Right cardiac atrium (tissue), 5 donors: Measurements from ENCODE around the gene P4HA1. TPM values are rescaled to one million over a fixed set of nuclear protein-coding genes. Genes with fewer than 3 reads are reported as not detected.
A peak's percentile ranks its signal among the peaks of the same experiment; 100 is the strongest.
"Not testable (repeated sequence)": the region's sequence is repeated elsewhere in the genome, so short reads cannot be mapped to it uniquely, and the experiment has no call there.

Source experiments
- ATAC-seq, 2 donors: fragments of 200-7000 bp; cut with Tn5 transposase; one replicate each; pipeline versions ENCODE4 v1.8.0 to v1.9.1; 2020; ENCODE audit warnings: moderate library complexity in 2 of 2, mild to moderate bottlenecking in 1 of 2
- DNase-seq, 3 donors: peaks; one replicate each; pipeline ENCODE4 v3.0.0-alpha.2; 2020
- H3K27ac ChIP-seq: one replicate; pipeline ENCODE4 v1.5.1; 2013; ENCODE audit warnings: mild to moderate bottlenecking, low read length, control low read depth, moderate library complexity
- H3K27me3 ChIP-seq: one replicate; pipeline ENCODE4 v1.6.1; 2013; ENCODE audit not compliant: control insufficient read depth, insufficient read depth
- H3K4me1 ChIP-seq: one replicate; pipeline ENCODE4 v1.6.1; 2013; ENCODE audit warnings: low read length; ENCODE audit not compliant: control insufficient read depth, insufficient read depth
- H3K4me3 ChIP-seq: one replicate; pipeline ENCODE4 v1.5.1; 2013; ENCODE audit warnings: low read length, control low read depth
- H3K9me3 ChIP-seq: one replicate; pipeline ENCODE4 v1.6.1; 2013; ENCODE audit warnings: low read length; ENCODE audit not compliant: control insufficient read depth
- WGBS: extraction: QIAGEN DNeasy Blood & Tissue Kit; methylation state at CpG from one replicate; pipeline ENCODE4 v1.1.7; 2013; 5-methylcytosine and 5-hydroxymethylcytosine counted together
- intact Hi-C, 4 donors: fragments of 100-400 bp; cut with DNase I; formaldehyde crosslinking; loops; one replicate each; pipeline versions ENCODE4 v1.11.0 to v1.14.0; 2022 to 2023
- polyA plus RNA-seq: library from polyadenylated mRNA; stranded (reverse); fragments of 200-250 nt; gene quantifications from one replicate; pipeline ENCODE4 v1.2.3, GENCODE V29; 2013
- total RNA-seq, 4 donors: library from RNA; stranded (reverse); fragmentation: NEBNext Ultra II Directional; extraction: Animal tissue kit (Norgen Biotek cat#: 25700); gene quantifications; one replicate each; pipeline ENCODE4 v1.2.1, GENCODE V29; 2021
- donor health status: healthy with polysubstance abuse.
- donor health status: DM: no; HTN: yes; CAD: no.
- donor health status: DM: no; HTN: no; CAD: no.
- donor health status: DM: no; HTN: yes; CAD: no; lungs with severe emphysema.
- donor health status: DM: yes; HTN: yes; CAD: no.

The P4HA1 gene
- total and polyA plus RNA-seq, 5 donors, result 21.8 to 55.8 (median 43.5) TPM

DNA sequence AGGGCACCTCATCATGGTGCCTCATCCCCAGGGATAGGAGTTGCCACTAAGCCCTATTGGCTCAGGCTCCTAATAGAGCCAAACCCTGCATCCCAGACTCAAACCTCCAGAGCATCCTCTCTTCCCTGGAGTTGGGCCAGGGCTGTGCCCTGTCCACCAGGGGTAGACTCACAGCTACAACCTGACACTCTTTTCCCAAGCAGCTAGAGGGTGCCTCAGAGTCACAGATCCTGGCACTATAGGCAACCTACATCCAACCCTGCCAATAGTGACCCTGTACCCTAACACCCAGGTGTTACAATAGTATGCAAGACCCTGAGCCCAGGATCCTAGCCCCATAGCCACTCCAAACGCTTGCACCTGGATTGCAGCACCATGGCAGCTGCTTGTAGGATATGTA, 78.0 kb downstream of the P4HA1 start:
- no peak for DNase-seq
- no peak overlapping the region for H3K4me3 ChIP-seq
- H3K4me1 ChIP-seq, result peaks cover 12% of the 10 kb centered on the region
- H3K9me3 ChIP-seq, result no peaks in the 10 kb centered on the region
- 98% methylated on average over 1 of the region's 1 CpG for WGBS
- H3K27me3 ChIP-seq, result no peaks in the 10 kb centered on the region
- H3K27ac ChIP-seq, result peak overlapping the region; percentile 28
- ATAC-seq, result peak; percentile 29 to 40
- intact Hi-C loops, result no loop called here

DNA sequence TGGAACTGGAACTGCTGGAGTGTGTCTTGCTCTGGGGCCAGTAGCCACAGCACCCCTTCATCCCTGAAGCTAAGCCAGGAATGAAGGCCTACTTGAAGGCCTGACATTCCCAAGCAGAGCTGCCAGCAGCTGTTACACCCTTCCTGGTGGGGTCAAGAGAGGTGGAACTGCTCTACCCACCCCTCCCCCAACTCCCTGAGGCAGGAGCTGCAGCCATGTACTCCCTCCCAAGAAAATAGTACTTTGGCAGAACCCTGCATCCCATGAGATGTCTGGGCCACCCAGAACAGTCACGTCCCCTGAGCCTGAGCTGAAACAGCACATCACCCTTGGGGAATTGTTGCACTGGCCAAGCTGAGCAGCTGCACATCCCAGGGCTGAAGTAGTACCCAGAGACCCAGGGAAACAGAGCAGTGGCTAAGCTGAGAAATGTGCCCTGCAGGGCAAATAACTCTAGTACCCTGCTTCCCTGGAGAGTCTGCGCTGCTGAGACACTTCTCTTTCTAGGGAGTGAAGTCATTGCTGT, 78.6 kb downstream of the P4HA1 start:
- 69% methylated on average over 2 of the region's 2 CpGs for WGBS
- intact Hi-C loops, result no loop called here
- peak; percentile 79 to 85 for ATAC-seq
- peaks cover 12% of the 10 kb centered on the region for H3K4me1 ChIP-seq
- H3K4me3 ChIP-seq, result no peak overlapping the region
- no peak overlapping the region for H3K27ac ChIP-seq
- DNase-seq, result peak; percentile 29 to 68 (median 63)
- no peaks in the 10 kb centered on the region for H3K9me3 ChIP-seq
- no peaks in the 10 kb centered on the region for H3K27me3 ChIP-seq

DNA sequence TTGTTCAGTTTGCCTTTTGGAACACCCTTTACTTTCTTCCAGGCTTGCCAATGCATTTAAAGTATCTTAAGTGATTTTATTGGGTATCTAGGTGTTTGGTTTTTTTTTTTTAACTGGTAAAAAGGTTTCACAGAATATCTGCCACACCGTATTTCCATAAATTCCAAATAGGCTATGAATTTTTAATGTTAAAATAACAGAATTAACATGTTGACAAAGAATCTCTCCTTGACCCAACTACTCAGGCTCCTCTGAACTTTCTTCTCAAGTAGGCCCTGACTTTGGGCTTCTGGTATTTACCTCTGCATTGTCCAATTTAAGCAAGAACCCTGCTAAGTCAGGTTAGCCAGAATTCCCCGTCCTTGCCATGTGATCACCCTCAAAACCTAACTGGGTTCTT, 80.9 kb downstream of the P4HA1 start:
- intact Hi-C loops, result no loop called here
- peaks cover 12% of the 10 kb centered on the region for H3K4me1 ChIP-seq
- no peak for ATAC-seq
- 94% methylated on average over 2 of the region's 2 CpGs for WGBS
- DNase-seq, result no peak
- H3K27ac ChIP-seq, result no peak overlapping the region
- H3K27me3 ChIP-seq, result no peaks in the 10 kb centered on the region
- H3K4me3 ChIP-seq, result no peak overlapping the region
- H3K9me3 ChIP-seq, result no peaks in the 10 kb centered on the region

DNA sequence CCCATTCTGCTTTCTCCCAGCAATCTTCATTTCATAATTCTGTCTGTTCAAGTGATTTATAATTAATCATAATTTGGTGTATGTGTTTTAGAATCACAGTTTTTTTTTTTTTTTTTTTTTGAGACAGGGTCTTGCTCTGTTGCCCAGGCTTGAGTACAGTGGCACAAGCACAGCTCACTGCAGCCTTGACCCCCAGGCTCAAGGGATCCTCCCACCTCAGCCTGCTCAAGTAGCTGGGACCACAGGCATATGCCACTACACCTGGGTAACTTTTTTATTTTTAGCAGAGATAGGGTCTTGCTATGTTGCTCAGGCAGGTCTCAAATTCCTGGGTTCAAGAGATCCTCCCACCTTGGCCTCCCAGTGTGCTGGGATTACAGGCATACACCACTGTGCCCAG, 92.8 kb downstream of the P4HA1 start:
- no peaks in the 10 kb centered on the region for H3K9me3 ChIP-seq
- no peaks in the 10 kb centered on the region for H3K4me1 ChIP-seq
- H3K4me3 ChIP-seq, result no peak overlapping the region
- H3K27ac ChIP-seq, result no peak overlapping the region
- DNase-seq, result no peak
- no peaks in the 10 kb centered on the region for H3K27me3 ChIP-seq
- intact Hi-C loops, result no loop called here
- no peak for ATAC-seq

- Histone ChIP-seq H3K27ac (no peak overlapping the region), H3K4me1 (no peaks in the 10 kb centered on the region), H3K27me3 (no peaks in the 10 kb centered on the region), H3K9me3 (no peaks in the 10 kb centered on the region), H3K4me3 (no peak overlapping the region)
- WGBS, result 96% methylated on average over 3 of the region's 3 CpGs
- no peak for DNase-seq
- no peak for ATAC-seq
- intact Hi-C loops, result no loop called here
These were observed 95.7 kb downstream of the P4HA1 start for GRCh38 chr10:73000973-73001372.

DNA sequence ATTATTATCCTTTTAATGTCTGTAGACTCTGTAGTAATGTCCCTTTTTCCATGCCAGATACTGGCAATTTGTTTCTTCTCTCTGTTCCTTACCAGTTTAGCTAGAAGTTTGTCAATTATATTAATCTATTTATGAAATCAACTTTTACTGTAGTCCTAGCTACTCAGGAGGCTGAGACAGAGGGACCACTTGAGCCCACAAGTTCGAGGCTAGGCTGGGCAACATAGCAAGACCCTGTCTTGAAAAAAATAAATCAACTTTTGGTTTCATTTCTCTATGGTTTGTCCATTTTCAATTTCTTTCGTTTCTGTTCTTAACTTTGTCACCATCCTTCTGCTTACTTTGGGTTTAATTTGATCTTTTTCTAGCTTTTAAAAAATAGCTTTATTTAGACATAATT, 99.6 kb downstream of the P4HA1 start:
- no peaks in the 10 kb centered on the region for H3K27me3 ChIP-seq
- ATAC-seq (no peak), DNase-seq (no peak)
- H3K27ac ChIP-seq, result no peak overlapping the region
- H3K4me3 ChIP-seq, result no peak overlapping the region
- WGBS, result 96% methylated on average over 2 of the region's 2 CpGs
- H3K4me1 ChIP-seq, result no peaks in the 10 kb centered on the region
- H3K9me3 ChIP-seq, result no peaks in the 10 kb centered on the region
- intact Hi-C loops, result no loop called here

DNA sequence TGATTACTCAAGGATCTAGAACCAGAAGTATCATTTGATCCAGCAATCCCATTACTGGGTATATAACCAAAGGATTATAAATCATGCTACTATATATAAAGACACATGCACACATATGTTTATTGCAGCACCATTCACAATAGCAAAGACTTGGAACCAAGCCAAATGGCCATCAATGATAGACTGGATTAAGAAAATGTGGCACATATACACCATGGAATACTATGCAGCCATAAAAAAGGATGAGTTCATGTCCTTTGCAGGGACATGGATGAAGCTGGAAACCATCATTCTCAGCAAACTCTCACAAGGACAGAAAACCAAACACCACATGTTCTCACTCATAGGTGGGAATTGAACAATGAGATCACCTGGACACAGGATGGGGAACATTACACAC, 101.2 kb downstream of the P4HA1 start:
- ATAC-seq, H3K27ac ChIP-seq, intact Hi-C loops, H3K4me1 ChIP-seq, H3K9me3 ChIP-seq, H3K27me3 ChIP-seq, H3K4me3 ChIP-seq, DNase-seq: not testable (repeated sequence)

GRCh38 chr10:72989771-72990170, 106.9 kb downstream of the P4HA1 start:
- intact Hi-C loops, ATAC-seq, H3K9me3 ChIP-seq, H3K27ac ChIP-seq, H3K27me3 ChIP-seq, H3K4me1 ChIP-seq, H3K4me3 ChIP-seq, DNase-seq: not testable (repeated sequence)
- 86% methylated on average over 7 of the region's 7 CpGs for WGBS

GRCh38 chr10:72984618-72985017, 112.0 kb downstream of the P4HA1 start:
- H3K27me3 ChIP-seq, H3K4me3 ChIP-seq, DNase-seq, H3K27ac ChIP-seq, ATAC-seq, intact Hi-C loops, H3K4me1 ChIP-seq, H3K9me3 ChIP-seq: not testable (repeated sequence)
- WGBS, result 97% methylated on average over 4 of the region's 4 CpGs

- intact Hi-C loops, result no loop called here
- no peaks in the 10 kb centered on the region for H3K27me3 ChIP-seq
- ATAC-seq (no peak), DNase-seq (no peak)
- no peak overlapping the region for H3K4me3 ChIP-seq
- H3K27ac ChIP-seq, result no peak overlapping the region
- 90% methylated on average over 2 of the region's 2 CpGs for WGBS
- H3K4me1 ChIP-seq, result no peaks in the 10 kb centered on the region
- H3K9me3 ChIP-seq, result no peaks in the 10 kb centered on the region
These were observed 114.7 kb downstream of the P4HA1 start for GRCh38 chr10:72981882-72982529.

DNA sequence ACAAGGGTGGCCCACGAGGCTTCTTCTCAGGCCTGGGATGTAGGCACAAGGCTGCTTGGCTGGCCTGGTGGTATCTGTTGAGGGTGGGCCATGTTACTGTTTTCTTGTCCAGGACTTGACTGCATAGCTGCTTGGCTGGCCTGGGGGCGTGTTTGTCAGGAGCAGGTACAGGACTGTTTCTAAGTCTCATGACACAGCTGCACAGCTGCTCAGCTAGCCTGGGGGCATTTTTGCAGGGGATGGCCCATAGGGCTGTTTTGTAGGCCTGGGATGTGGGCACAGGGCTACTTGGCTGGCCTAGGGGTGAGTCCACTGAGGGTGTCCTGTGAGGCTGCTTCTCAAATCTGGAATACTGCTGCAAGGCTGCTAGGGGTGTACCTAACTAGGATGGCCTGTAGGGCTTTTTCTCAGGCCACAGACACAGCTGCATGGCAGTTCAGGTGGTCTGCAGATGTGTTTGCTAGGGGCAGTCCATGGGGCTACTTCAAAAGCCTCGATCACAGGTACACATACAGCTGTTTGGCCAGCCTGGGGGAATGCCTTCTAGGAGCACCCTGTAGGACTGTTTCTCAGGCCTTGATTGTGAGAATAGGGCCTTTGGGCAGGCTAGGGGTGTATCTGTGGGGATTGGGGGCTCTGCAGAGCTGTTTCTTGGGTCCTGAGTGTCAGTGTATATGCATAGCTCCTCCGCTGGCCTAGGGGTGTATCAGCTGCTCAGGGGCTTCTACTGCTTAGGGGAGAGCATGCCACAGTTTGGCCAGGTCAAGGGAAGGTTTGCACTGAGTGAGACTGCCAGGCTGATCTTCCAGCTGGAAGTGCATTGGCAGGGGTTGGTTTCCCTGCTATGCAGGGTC, 115.4 kb downstream of the P4HA1 start:
- 80% methylated on average over 4 of the region's 4 CpGs for whole genome bisulfite sequencing
- DNase-seq, result peak in 1 of 3 donors; percentile 28
- Histone ChIP-seq H3K9me3 (no peaks in the 10 kb centered on the region), H3K4me3 (no peak overlapping the region), H3K4me1 (no peaks in the 10 kb centered on the region), H3K27me3 (no peaks in the 10 kb centered on the region), H3K27ac (no peak overlapping the region)
- intact Hi-C loops, result no loop called here
- ATAC-seq, result peak; percentile 11 to 16
